Measurements from ENCODE around the gene AUTS2. TPM values are rescaled to one million over a fixed set of nuclear protein-coding genes. Genes with fewer than 3 reads are reported as not detected.

AUTS2 gene
- total RNA-seq, 1 donor from 2014 or later, result 125 TPM

GRCh38 chr7:70071766-70072165 is 473.5 kb downstream of the AUTS2 start:
- Mint-ChIP-seq H3K9me3 (ENCODE audit: low read depth) (no peaks in the 10 kb centered on the region), H3K4me1 (ENCODE audit: low read depth) (peaks cover 22% of the 10 kb centered on the region), H3K27me3 (no peaks in the 10 kb centered on the region), H3K4me3 (ENCODE audit: low read depth) (peak overlapping the region; percentile 32), H3K27ac (peak overlapping the region; percentile 3), H3K36me3 (ENCODE audit: insufficient read depth) (no peaks in the 10 kb centered on the region)
- DNase-seq (ENCODE audit: low spot score, unreplicated experiment), result no peak
- TF ChIP-seq CTCF (IDR thresholded peaks at IDR 0.05; ENCODE audit: unreplicated experiment), result no peak

GRCh38 chr7:70072220-70072619 is 473.9 kb downstream of the AUTS2 start:
- Mint-ChIP-seq H3K27me3 (no peaks in the 10 kb centered on the region), H3K36me3 (ENCODE audit: insufficient read depth) (no peaks in the 10 kb centered on the region), H3K27ac (peak overlapping the region; percentile 69), H3K9me3 (ENCODE audit: low read depth) (no peaks in the 10 kb centered on the region), H3K4me1 (ENCODE audit: low read depth) (peaks cover 25% of the 10 kb centered on the region), H3K4me3 (ENCODE audit: low read depth) (peak overlapping the region; percentile 32)
- no peak for DNase-seq (ENCODE audit: low spot score, unreplicated experiment)
- no peak for TF ChIP-seq CTCF (IDR thresholded peaks at IDR 0.05; ENCODE audit: unreplicated experiment)

GRCh38 chr7:70076325-70076724 is 478.1 kb downstream of the AUTS2 start:
- TF ChIP-seq CTCF (IDR thresholded peaks at IDR 0.05; ENCODE audit: unreplicated experiment), result no peak

GRCh38 chr7:70082099-70082611 is 483.9 kb downstream of the AUTS2 start:
- Mint-ChIP-seq H3K4me1 (ENCODE audit: low read depth) (no peaks in the 10 kb centered on the region), H3K27ac (no peak overlapping the region), H3K27me3 (no peaks in the 10 kb centered on the region), H3K4me3 (ENCODE audit: low read depth) (no peak overlapping the region), H3K9me3 (ENCODE audit: low read depth) (peaks cover 4% of the 10 kb centered on the region), H3K36me3 (ENCODE audit: insufficient read depth) (peaks cover 8% of the 10 kb centered on the region)
- TF ChIP-seq CTCF (IDR thresholded peaks at IDR 0.05; ENCODE audit: unreplicated experiment), result no peak
- no peak for DNase-seq (ENCODE audit: low spot score, unreplicated experiment)

More at GRCh38 chr7:70076325-70076724, 478.1 kb downstream of the AUTS2 start:
- Mint-ChIP-seq H3K27ac (no peak overlapping the region), H3K4me1 (ENCODE audit: low read depth) (peaks cover 22% of the 10 kb centered on the region), H3K9me3 (ENCODE audit: low read depth) (no peaks in the 10 kb centered on the region), H3K4me3 (ENCODE audit: low read depth) (no peak overlapping the region), H3K36me3 (ENCODE audit: insufficient read depth) (no peaks in the 10 kb centered on the region), H3K27me3 (no peaks in the 10 kb centered on the region)
- DNase-seq (ENCODE audit: low spot score, unreplicated experiment), result no peak

GRCh38 chr7:70091362-70091761 is 493.1 kb downstream of the AUTS2 start:
- H3K27ac Mint-ChIP-seq, result no peak overlapping the region
- no peak for DNase-seq (ENCODE audit: low spot score, unreplicated experiment)

More at GRCh38 chr7:70091362-70091761, 493.1 kb downstream of the AUTS2 start:
- peaks cover 4% of the 10 kb centered on the region for H3K4me1 Mint-ChIP-seq (ENCODE audit: low read depth)
- no peak overlapping the region for H3K4me3 Mint-ChIP-seq (ENCODE audit: low read depth)
- H3K9me3 Mint-ChIP-seq (ENCODE audit: low read depth), result no peaks in the 10 kb centered on the region
- H3K27me3 Mint-ChIP-seq, result no peaks in the 10 kb centered on the region
- H3K36me3 Mint-ChIP-seq (ENCODE audit: insufficient read depth), result peaks cover 8% of the 10 kb centered on the region
- TF ChIP-seq CTCF (IDR thresholded peaks at IDR 0.05; ENCODE audit: unreplicated experiment), result no peak
